GM12872 (cell line): ENCODE measurements around the gene HEPN1.

Experiments
- TF ChIP-seq, protein P1 (sequence below): IDR thresholded peaks from 3 replicates; pipeline ENCODE4 v1.5.1; 2011; ENCODE audit warnings: low read depth, mild to moderate bottlenecking, low read length, moderate library complexity; ENCODE audit not compliant: insufficient read depth

HEPN1 gene

DNA sequence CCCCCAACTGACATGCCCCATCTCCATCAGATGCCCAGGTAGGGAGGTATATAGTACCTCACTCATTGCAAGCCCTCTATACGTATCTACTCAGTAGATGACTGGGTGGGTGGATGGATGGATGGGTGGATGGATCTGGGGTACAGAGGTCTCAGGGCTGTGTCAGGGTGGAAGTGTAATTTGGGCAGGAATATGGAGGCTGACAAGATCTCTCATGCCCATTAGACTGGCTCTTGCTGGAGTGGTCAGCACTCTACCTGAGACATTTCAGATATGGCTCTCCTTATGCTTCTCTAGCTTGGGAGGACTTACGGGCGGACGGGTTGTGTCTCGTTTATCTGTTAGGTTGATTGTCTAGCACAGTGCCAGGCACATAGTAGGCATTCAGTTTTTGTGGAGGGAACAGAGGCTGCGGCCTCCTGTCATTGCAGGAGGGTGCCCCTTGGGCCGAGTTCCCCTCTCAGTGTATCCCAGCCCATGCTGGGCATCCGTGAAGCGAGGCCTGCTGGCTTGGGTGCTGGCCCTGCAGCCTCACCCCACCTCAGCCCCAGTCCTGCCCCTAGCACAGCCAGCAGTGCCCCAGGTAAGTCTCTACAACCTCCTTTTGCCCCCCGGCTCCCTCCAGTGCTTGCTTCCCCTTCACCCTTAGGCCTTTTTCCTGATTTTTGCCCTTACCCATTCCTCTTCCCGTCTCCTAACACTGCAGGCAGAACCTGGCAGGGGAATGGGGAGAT lies 40.1 kb upstream of the HEPN1 start:
- TF ChIP-seq, protein P1, sequence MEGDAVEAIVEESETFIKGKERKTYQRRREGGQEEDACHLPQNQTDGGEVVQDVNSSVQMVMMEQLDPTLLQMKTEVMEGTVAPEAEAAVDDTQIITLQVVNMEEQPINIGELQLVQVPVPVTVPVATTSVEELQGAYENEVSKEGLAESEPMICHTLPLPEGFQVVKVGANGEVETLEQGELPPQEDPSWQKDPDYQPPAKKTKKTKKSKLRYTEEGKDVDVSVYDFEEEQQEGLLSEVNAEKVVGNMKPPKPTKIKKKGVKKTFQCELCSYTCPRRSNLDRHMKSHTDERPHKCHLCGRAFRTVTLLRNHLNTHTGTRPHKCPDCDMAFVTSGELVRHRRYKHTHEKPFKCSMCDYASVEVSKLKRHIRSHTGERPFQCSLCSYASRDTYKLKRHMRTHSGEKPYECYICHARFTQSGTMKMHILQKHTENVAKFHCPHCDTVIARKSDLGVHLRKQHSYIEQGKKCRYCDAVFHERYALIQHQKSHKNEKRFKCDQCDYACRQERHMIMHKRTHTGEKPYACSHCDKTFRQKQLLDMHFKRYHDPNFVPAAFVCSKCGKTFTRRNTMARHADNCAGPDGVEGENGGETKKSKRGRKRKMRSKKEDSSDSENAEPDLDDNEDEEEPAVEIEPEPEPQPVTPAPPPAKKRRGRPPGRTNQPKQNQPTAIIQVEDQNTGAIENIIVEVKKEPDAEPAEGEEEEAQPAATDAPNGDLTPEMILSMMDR: no peak

DNA sequence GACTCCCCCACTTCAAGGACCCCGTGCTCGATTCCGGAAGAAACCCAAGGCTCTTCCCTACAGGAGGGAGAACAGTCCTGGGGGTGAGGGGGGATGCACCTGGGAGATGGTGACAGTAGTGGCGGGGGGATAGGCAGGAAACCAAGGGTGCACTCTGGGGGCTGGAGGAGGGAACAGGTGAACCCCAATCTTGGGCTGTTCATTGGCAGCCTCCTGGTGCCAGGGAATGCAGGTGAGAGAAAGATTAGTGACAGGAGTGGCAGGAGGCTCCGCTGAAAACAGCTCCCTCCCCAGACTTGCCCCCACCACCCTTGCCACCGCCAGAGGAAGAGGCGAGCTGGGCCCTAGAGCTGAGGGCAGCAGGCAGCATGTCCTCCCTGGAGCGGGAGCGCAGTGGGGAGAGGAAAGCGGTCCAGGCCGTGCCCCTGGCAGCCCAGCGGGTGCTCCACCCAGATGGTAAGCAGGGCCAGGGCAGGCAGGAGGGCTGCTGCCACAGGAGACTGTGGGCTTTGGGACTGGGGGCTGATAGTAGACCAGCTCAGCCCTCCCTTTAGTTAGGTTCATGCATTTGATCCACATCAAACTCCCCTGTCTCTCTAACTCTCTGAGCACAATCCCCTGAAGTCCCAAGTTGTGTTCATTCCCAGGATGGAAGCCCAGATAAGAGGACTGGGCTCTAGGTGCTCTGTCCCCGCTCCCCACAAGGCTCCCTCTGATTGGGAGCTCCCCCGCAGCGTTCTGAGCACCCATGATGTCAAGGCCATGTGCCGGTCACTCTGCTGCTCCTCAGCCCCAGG lies 39.4 kb upstream of the HEPN1 start:
- TF ChIP-seq, protein P1: no peak

DNA sequence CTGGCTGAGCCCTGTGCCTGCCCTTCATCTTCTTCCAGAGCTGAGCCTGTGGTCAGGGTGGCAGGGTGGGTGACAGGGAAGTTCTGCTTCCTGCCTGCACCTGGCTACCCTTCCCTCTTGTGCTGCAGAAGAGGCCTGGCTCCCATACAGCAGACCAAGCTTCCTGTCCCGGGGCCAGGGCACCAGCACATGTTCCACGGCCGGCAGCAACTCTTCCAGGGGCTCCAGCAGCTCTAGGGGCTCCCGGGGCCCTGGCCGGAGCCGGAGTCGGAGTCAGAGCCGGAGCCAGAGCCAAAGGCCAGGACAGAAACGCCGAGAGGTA lies 38.8 kb upstream of the HEPN1 start:
- TF ChIP-seq, protein P1: no peak

DNA sequence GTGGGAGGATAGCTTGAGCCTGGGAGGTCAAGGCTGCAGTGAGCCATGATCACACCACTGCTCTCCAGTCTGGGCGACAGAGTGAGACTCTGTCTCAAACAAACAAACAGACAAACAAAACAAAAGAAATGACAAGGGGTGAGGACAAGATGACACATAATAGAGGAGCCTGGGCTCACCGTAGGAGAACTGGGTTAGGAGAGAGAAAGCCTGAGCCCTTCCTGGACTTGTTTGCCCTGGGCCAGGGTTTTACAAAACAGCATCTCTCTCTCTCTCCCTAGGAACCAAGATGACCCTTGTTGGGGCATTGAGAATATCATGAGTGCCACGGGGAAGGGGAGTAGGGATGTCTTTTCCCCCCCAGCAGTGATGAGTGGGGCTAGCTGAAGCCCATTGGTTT lies 38.1 kb upstream of the HEPN1 start:
- TF ChIP-seq, protein P1: no peak

DNA sequence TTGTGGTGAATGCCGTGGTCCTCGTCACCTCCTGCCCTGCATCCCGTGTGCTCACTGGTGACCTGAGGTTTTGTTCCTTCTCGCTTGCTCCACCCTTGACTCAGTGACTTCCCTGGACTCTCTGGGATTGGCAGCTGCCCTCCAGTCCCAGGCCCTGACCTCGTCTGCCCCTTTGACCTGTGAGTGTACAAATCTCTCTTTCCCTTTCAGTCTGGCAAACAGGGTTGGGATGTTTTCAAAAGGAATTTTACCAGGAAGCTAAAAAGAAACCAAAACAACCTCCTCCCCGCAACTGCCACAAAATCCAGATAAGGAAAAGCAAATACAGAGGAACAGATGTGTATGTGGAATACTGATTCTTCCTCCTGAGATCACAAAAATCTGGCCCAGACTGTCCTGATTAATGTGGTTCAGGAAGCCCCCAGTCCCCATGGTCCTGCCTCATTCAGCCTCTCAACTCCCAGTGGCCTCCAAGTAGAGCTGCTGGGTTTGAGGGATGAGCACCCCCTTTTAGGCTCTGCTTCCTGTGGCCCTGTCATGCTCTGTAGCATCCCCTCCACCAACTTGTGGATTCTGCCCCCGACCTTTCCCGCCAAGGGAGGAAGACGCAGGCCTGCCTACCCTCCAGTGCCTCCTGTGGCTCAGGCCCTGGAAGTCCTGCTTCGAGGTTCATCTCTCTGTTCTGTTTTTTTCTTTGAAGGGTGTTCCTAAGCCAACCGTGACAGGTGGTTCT lies 36.5 kb upstream of the HEPN1 start:
- TF ChIP-seq, protein P1: no peak

DNA sequence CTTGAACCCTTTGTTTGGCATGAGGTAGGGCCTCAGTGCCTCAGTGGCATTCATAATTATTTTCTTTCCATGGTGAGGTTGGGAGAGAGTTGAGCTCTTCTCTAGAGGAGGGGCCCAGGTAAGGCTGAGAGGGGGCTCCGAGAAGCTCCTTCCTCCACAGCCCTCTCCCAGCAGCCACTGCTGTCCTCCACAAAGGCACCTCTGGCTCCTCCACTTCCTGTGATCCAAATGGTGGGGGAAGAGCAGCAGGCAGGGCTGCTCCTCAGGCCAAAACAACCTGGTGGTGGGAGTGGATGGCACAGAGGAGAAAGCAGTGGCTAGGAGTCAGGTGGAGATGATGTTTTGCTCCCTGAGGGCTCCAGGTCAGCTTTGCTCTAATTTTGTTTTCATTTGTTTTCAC lies 34.7 kb upstream of the HEPN1 start:
- TF ChIP-seq, protein P1: no peak

DNA sequence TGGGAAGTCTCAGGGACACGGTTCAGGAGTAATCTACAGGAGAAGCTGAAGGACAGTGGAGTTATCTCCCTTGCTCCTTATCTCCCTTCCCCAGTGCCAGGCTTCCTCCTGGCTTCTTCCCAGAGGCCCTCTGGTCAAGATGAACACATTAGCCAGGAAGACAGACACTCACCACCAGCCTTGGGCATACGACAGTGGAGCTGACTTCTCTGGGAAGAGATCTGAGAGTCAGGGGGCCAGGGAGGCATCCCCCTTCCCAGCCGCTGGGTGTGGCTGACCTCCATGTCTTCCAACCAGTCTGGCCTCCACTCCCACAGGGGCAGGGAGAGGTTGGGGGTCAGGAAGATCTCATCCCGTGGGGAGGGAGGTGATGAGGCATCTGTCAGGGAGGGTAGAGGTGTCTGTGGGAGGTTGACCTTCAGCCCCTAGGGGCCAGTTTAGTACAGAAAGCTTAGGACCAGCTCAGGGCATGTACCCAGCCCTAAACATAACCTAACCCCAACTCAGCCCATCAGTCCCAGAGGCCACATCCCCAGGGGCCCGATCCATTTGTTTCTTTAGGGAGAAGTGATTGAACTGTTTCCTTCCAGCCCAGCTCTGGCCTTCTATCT lies 34.1 kb upstream of the HEPN1 start:
- TF ChIP-seq, protein P1: no peak
